HG02870 (cell line): ENCODE measurements around the gene SECISBP2.
"Not testable (repeated sequence)": the region's sequence is repeated elsewhere in the genome, so short reads cannot be mapped to it uniquely, and the experiment has no call there.

Experiments used
- ATAC-seq: cut with Tn5 transposase; IDR thresholded peaks from one replicate; pipeline ENCODE4 v1.9.1; 2021; ENCODE audit warnings: mild to moderate bottlenecking, moderate library complexity; ENCODE audit not compliant: unreplicated experiment

The SECISBP2 gene

GRCh38 chr9:89363311-89363670 is 45.0 kb downstream of the SECISBP2 start:
- no peak for ATAC-seq

GRCh38 chr9:89363921-89364665 is 45.8 kb downstream of the SECISBP2 start:
- ATAC-seq, result no peak

- ATAC-seq, result no peak
Measured at GRCh38 chr9:89364666-89365531, 46.6 kb downstream of the SECISBP2 start.

GRCh38 chr9:89365532-89365912 is 47.2 kb downstream of the SECISBP2 start:
- ATAC-seq, result no peak

GRCh38 chr9:89366711-89367110 is 48.4 kb downstream of the SECISBP2 start:
- no peak for ATAC-seq

GRCh38 chr9:89367281-89367680 is 49.0 kb downstream of the SECISBP2 start:
- no peak for ATAC-seq

- ATAC-seq, result no peak
Measured at GRCh38 chr9:89367726-89368437, 49.6 kb downstream of the SECISBP2 start.

- ATAC-seq, result no peak
Measured at GRCh38 chr9:89368550-89368949, 50.2 kb downstream of the SECISBP2 start.

GRCh38 chr9:89368978-89369377 is 50.7 kb downstream of the SECISBP2 start:
- no peak for ATAC-seq

- ATAC-seq, result no peak
Measured at GRCh38 chr9:89370593-89370992, 52.3 kb downstream of the SECISBP2 start.

- not testable (repeated sequence) for ATAC-seq
Measured at GRCh38 chr9:89371791-89372190, 53.5 kb downstream of the SECISBP2 start.

- ATAC-seq, result no peak
Measured at GRCh38 chr9:89372230-89372816, 54.0 kb downstream of the SECISBP2 start.

GRCh38 chr9:89372979-89373378 is 54.7 kb downstream of the SECISBP2 start:
- no peak for ATAC-seq

- no peak for ATAC-seq
Measured at GRCh38 chr9:89374176-89374575, 55.9 kb downstream of the SECISBP2 start.

GRCh38 chr9:89375191-89375760 is 57.0 kb downstream of the SECISBP2 start:
- ATAC-seq, result peak; percentile 57

GRCh38 chr9:89376286-89376685 is 58.0 kb downstream of the SECISBP2 start:
- ATAC-seq, result no peak

- no peak for ATAC-seq
Measured at GRCh38 chr9:89376741-89377351, 58.5 kb downstream of the SECISBP2 start.

- ATAC-seq, result no peak
Measured at GRCh38 chr9:89377411-89377810, 59.1 kb downstream of the SECISBP2 start.

- ATAC-seq, result no peak
Measured at GRCh38 chr9:89378541-89378940, 60.2 kb downstream of the SECISBP2 start.

- no peak for ATAC-seq
Measured at GRCh38 chr9:89379031-89379430, 60.7 kb downstream of the SECISBP2 start.
